Colon (tissue), 2 donors: ENCODE results near the gene TSPAN9.

ENCODE experiments used
- FAIRE-seq: peaks from 2 replicates; lab custom pipeline; 2012; peaks lifted over from hg19 to GRCh38; lab: Jason Lieb, UNC
- donor health status: control.
- donor health status: control.

TSPAN9 gene

GRCh38 chr12:3187846-3188770 is 110.9 kb downstream of the TSPAN9 start:
- FAIRE-seq = no peak

- no peak for FAIRE-seq
Observed at GRCh38 chr12:3189282-3189681, 112.1 kb downstream of the TSPAN9 start.

- no peak for FAIRE-seq
Observed at GRCh38 chr12:3190101-3190500, 112.9 kb downstream of the TSPAN9 start.

- FAIRE-seq = no peak
Observed at GRCh38 chr12:3191450-3191849, 114.3 kb downstream of the TSPAN9 start.

GRCh38 chr12:3192221-3192620 is 115.0 kb downstream of the TSPAN9 start:
- FAIRE-seq = no peak

- no peak for FAIRE-seq
Observed at GRCh38 chr12:3193131-3193530, 116.0 kb downstream of the TSPAN9 start.

- FAIRE-seq = no peak
Observed at GRCh38 chr12:3193755-3194154, 116.6 kb downstream of the TSPAN9 start.

- FAIRE-seq = no peak
Observed at GRCh38 chr12:3195337-3195736, 118.2 kb downstream of the TSPAN9 start.

GRCh38 chr12:3195859-3196483 is 118.8 kb downstream of the TSPAN9 start:
- FAIRE-seq = no peak

GRCh38 chr12:3196488-3196887 is 119.3 kb downstream of the TSPAN9 start:
- FAIRE-seq = no peak

- FAIRE-seq = no peak
Observed at GRCh38 chr12:3197131-3197818, 120.1 kb downstream of the TSPAN9 start.

GRCh38 chr12:3199551-3200031 is 122.4 kb downstream of the TSPAN9 start:
- FAIRE-seq = no peak

GRCh38 chr12:3200032-3200617 is 122.9 kb downstream of the TSPAN9 start:
- FAIRE-seq = no peak

GRCh38 chr12:3200814-3201233 is 123.6 kb downstream of the TSPAN9 start:
- FAIRE-seq = no peak

- FAIRE-seq = no peak
Observed at GRCh38 chr12:3201339-3202051, 124.3 kb downstream of the TSPAN9 start.

GRCh38 chr12:3202096-3202495 is 124.9 kb downstream of the TSPAN9 start:
- no peak for FAIRE-seq

- FAIRE-seq = no peak
Observed at GRCh38 chr12:3202734-3203446, 125.7 kb downstream of the TSPAN9 start.

- FAIRE-seq = no peak
Observed at GRCh38 chr12:3203713-3204112, 126.5 kb downstream of the TSPAN9 start.

- FAIRE-seq = no peak
Observed at GRCh38 chr12:3204143-3204542, 127.0 kb downstream of the TSPAN9 start.

- no peak for FAIRE-seq
Observed at GRCh38 chr12:3204730-3205531, 127.8 kb downstream of the TSPAN9 start.
